B cell (primary cell): ENCODE data around the gene OOSP1. TPM values are rescaled to one million over a fixed set of nuclear protein-coding genes. Genes with fewer than 3 reads are reported as not detected.

Experiments used
- ATAC-seq: fragments of 200-7000 bp; cut with Tn5 transposase; one replicate; pipeline ENCODE4 v1.10.0; 2021; ENCODE audit warnings: low read depth, mild to moderate bottlenecking, moderate number of reproducible peaks, moderate library complexity
- CTCF ChIA-PET: fragments of 350-600 bp; sonication (Branson Sonifier 250); formaldehyde crosslinking; loops from one replicate; lab custom pipeline; 2021; ENCODE audit warnings: antibody characterized with exemption, inconsistent platforms; lab: Charles Lee
- POLR2A ChIA-PET: fragments of 350-600 bp; sonication (Branson Sonifier 250); formaldehyde crosslinking; loops from one replicate; lab custom pipeline; 2021; ENCODE audit warnings: antibody characterized with exemption; lab: Charles Lee
- DNase-seq: peaks from one replicate; pipeline ENCODE4 v3.0.0; 2013
- H2AFZ ChIP-seq: 2 replicates; pipeline ENCODE4 v1.6.1; 2012; ENCODE audit warnings: mild to moderate bottlenecking, low read depth, low read length; ENCODE audit not compliant: insufficient read depth, poor library complexity, severe bottlenecking
- H3K27ac ChIP-seq, 2 donors: 1 replicate in 1 of 2; 2 replicates in 1 of 2; pipeline ENCODE4 v1.5.1; 2012 to 2013; ENCODE audit warnings: low read length in 2 of 2, mild to moderate bottlenecking in 2 of 2, moderate library complexity in 1 of 2
- H3K27me3 ChIP-seq, 4 experiments: fragments of 200-600 bp in 1 of 4; sonication (generic) in 1 of 4; replicated peaks in 1 of 4; 1 replicate in 2 of 4; 2 replicates in 2 of 4; pipeline versions ENCODE4 v1.6.1 to v1.7.0; 2013 to 2016; ENCODE audit warnings: low read length in 3 of 4, mild to moderate bottlenecking in 2 of 4, mixed read lengths in 1 of 4, moderate library complexity in 1 of 4; ENCODE audit not compliant: insufficient read depth in 4 of 4, control insufficient read depth in 3 of 4; ENCODE audit errors: control extremely low read depth in 1 of 4
- H3K36me3 ChIP-seq, 2 experiments: replicated peaks in 1 of 2; 1 replicate in 1 of 2; 2 replicates in 1 of 2; pipeline versions ENCODE4 v1.6.1 to v1.7.1; 2013; ENCODE audit warnings: low read length in 1 of 2; ENCODE audit not compliant: insufficient read depth in 2 of 2, control insufficient read depth in 1 of 2; ENCODE audit errors: control extremely low read depth in 1 of 2, extremely low read depth in 1 of 2
- H3K4me1 ChIP-seq, 2 donors: fragments of 200-600 bp in 1 of 2; sonication (generic) in 1 of 2; 1 replicate in 1 of 2; 2 replicates in 1 of 2; pipeline versions ENCODE4 v1.5.1 to v1.6.1; 2013 to 2017; ENCODE audit warnings: low read length in 2 of 2; ENCODE audit not compliant: control insufficient read depth in 2 of 2, insufficient read depth in 2 of 2
- H3K4me2 ChIP-seq: replicated peaks from 2 replicates; pipeline ENCODE3; 2012; ENCODE audit warnings: mild to moderate bottlenecking, low read depth, low read length; ENCODE audit not compliant: poor library complexity, severe bottlenecking
- H3K4me3 ChIP-seq, 5 experiments: fragments of 200-600 bp in 1 of 5; sonication (generic) in 1 of 5; 1 replicate in 3 of 5; 2 replicates in 2 of 5; pipeline versions ENCODE4 v1.5.1 to v1.7.0; 2011 to 2016; ENCODE audit warnings: low read length in 4 of 5, mild to moderate bottlenecking in 4 of 5, low read depth in 2 of 5, control low read depth in 1 of 5, moderate library complexity in 1 of 5; ENCODE audit not compliant: insufficient read depth in 1 of 5; ENCODE audit errors: control extremely low read depth in 1 of 5, extremely low read depth in 1 of 5
- H3K79me2 ChIP-seq: fragments of 200-600 bp; sonication (generic); one replicate; pipeline ENCODE4 v1.6.0; 2016; ENCODE audit warnings: low read length; ENCODE audit not compliant: control insufficient read depth, insufficient read depth
- H3K9ac ChIP-seq: fragments of 200-600 bp; sonication (generic); 2 replicates; pipeline ENCODE4 v1.6.1; 2017; ENCODE audit warnings: mild to moderate bottlenecking, low read length, moderate library complexity
- H3K9me3 ChIP-seq, 3 donors: one replicate each; pipeline versions ENCODE4 v1.6.1 to v1.7.1; 2013; ENCODE audit warnings: low read length in 2 of 3; ENCODE audit not compliant: control insufficient read depth in 2 of 3, insufficient read depth in 1 of 3; ENCODE audit errors: control extremely low read depth in 1 of 3
- H4K20me1 ChIP-seq: 2 replicates; pipeline ENCODE4 v1.6.0; 2012; ENCODE audit warnings: mild to moderate bottlenecking, low read length; ENCODE audit not compliant: insufficient read depth, control insufficient read depth, poor library complexity, severe bottlenecking
- H3K27ac Mint-ChIP-seq: one replicate; pipeline ENCODE4 v1.8.0; 2021; ENCODE audit warnings: mixed read lengths
- H3K27me3 Mint-ChIP-seq: one replicate; pipeline ENCODE4 v1.8.0; 2021; ENCODE audit warnings: mixed read lengths
- H3K4me1 Mint-ChIP-seq: one replicate; pipeline ENCODE4 v1.8.0; 2021; ENCODE audit warnings: mixed read lengths
- H3K4me3 Mint-ChIP-seq: one replicate; pipeline ENCODE4 v1.8.0; 2021; ENCODE audit warnings: mixed read lengths
- H3K9me3 Mint-ChIP-seq: one replicate; pipeline ENCODE4 v1.8.0; 2022; ENCODE audit warnings: mixed read lengths; ENCODE audit not compliant: insufficient read depth
- EZH2 ChIP-seq: IDR thresholded peaks from 2 replicates; pipeline ENCODE4 v1.6.1; 2012; ENCODE audit warnings: borderline replicate concordance, low read depth, mild to moderate bottlenecking, moderate library complexity, low read length; ENCODE audit not compliant: insufficient read depth, poor library complexity, severe bottlenecking
- whole genome bisulfite sequencing: methylation state at CpG from one replicate; pipeline ENCODE4 v1.1.5; 2013; ENCODE audit warnings: missing lambda C conversion rate; ENCODE audit not compliant: insufficient coverage; 5-methylcytosine and 5-hydroxymethylcytosine counted together
- intact Hi-C: fragments of 100-400 bp; cut with micrococcal nuclease; formaldehyde crosslinking; loops from one replicate; pipeline ENCODE4 v1.10.0; 2022
- polyA plus RNA-seq: library from polyadenylated mRNA; depleted of rRNA; stranded (reverse); fragments of >200 nt; gene quantifications from 2 replicates; pipeline ENCODE4 v1.2.3, GENCODE V29; 2012
- total RNA-seq, 2 donors: library from RNA; stranded (reverse); fragments of 120-200 nt in 1 of 2; gene quantifications; 1 replicate in 1 of 2; 2 replicates in 1 of 2; pipeline versions ENCODE4 v1.2.3 to v1.2.4, GENCODE V29; 2013 to 2022
- TF ChIP-seq, protein P1 (sequence below): fragments of 200-600 bp; IDR thresholded peaks from one replicate; pipeline ENCODE4 v1.8.0; 2022; ENCODE audit warnings: antibody characterized with exemption, mild to moderate bottlenecking

OOSP1 gene
- total and polyA plus RNA-seq, 2 donors (not counting 1 experiment from before 2014, with no cell fraction given): not detected

DNA sequence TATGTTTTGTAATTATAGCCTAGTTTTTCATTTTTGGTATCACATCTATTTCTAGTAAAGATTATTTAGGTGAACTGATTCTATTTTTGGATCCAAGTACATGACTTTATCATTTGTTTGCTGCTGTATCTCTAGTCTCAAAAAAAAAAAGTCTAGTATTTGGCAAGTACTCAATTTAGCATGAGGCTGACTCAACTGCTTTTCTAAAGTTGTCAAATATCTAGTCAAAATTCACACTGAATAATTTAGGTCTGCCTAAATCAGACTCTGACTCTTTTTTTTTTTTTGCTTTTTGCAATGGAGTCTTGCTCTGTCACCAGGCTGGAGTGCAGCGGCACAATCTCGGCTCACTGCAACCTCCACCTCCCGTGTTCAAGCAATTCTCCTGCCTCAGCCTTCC, 28.0 kb downstream of the OOSP1 start:
- CTCF ChIA-PET: no interaction called here

DNA sequence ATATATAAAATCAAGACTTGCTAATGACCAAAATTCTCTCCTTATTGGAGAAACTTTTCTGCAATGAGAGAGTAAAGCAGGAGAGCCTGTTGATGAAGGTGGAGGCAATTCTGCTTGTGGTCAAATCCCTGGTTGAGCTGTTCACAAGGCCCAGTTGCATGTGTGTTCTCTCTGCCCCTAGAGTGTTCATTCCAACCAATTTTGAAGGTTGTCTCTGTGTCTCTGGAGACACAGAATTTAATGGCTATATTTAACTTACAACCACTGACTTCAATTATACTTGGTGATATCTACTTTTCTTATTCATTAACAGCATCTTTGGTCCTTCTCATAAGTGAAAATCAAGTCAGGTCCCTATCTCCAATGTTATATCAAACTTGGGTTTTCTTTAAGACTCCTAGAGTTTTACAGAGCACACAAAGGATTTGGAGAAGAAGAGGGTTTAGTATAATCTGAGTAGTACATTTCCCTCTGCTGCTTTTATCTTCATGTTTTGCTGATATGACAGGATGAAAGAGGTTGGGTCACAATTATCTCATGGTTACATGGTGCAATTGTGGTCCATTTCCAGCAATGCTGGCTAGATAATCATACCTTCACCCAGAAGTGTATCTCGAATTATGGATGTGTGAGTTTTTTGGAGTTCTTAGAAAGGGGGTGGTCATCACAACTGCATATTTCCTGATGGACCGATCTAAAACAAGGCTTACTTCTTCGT, 29.6 kb downstream of the OOSP1 start:
- TF ChIP-seq, protein P1, sequence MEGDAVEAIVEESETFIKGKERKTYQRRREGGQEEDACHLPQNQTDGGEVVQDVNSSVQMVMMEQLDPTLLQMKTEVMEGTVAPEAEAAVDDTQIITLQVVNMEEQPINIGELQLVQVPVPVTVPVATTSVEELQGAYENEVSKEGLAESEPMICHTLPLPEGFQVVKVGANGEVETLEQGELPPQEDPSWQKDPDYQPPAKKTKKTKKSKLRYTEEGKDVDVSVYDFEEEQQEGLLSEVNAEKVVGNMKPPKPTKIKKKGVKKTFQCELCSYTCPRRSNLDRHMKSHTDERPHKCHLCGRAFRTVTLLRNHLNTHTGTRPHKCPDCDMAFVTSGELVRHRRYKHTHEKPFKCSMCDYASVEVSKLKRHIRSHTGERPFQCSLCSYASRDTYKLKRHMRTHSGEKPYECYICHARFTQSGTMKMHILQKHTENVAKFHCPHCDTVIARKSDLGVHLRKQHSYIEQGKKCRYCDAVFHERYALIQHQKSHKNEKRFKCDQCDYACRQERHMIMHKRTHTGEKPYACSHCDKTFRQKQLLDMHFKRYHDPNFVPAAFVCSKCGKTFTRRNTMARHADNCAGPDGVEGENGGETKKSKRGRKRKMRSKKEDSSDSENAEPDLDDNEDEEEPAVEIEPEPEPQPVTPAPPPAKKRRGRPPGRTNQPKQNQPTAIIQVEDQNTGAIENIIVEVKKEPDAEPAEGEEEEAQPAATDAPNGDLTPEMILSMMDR: no peak
- TF ChIP-seq EZH2: no peak
- Histone ChIP-seq H3K36me3 (no peaks in the 10 kb centered on the region), H2AFZ (no peak overlapping the region), H3K27ac (no peak overlapping the region), H3K27me3 (no peaks in the 10 kb centered on the region), H3K4me2 (no peak overlapping the region), H3K4me1 (no peaks in the 10 kb centered on the region), H3K4me3 (no peak overlapping the region), H4K20me1 (no peaks in the 10 kb centered on the region), H3K9me3 (no peaks in the 10 kb centered on the region), H3K79me2 (no peaks in the 10 kb centered on the region), H3K9ac (no peak overlapping the region)
- ChIA-PET CTCF (no interaction called here), POLR2A (no interaction called here)
- DNase-seq (no peak), ATAC-seq (no peak)
- no CpG with 5 or more reads among the region's 3 CpGs for WGBS
- no peaks in the 10 kb centered on the region for H3K4me1 Mint-ChIP-seq
- no peak overlapping the region for H3K4me3 Mint-ChIP-seq
- H3K27ac Mint-ChIP-seq: no peak overlapping the region
- H3K27me3 Mint-ChIP-seq: peaks cover 23% of the 10 kb centered on the region
- intact Hi-C loops: no loop called here
- H3K9me3 Mint-ChIP-seq: no peaks in the 10 kb centered on the region

More for the DNA sequence above, 28.0 kb downstream of the OOSP1 start:
- Histone ChIP-seq H3K9me3 (no peaks in the 10 kb centered on the region), H2AFZ (no peak overlapping the region), H3K4me2 (no peak overlapping the region), H3K4me3 (no peak overlapping the region), H3K27me3 (no peaks in the 10 kb centered on the region), H3K36me3 (no peaks in the 10 kb centered on the region), H3K9ac (no peak overlapping the region), H3K79me2 (no peaks in the 10 kb centered on the region), H4K20me1 (no peaks in the 10 kb centered on the region), H3K27ac (no peak overlapping the region), H3K4me1 (no peaks in the 10 kb centered on the region)
- POLR2A ChIA-PET: no interaction called here
- DNase-seq: no peak
- H3K9me3 Mint-ChIP-seq: no peaks in the 10 kb centered on the region
- ATAC-seq: no peak
- no CpG with 5 or more reads among the region's 3 CpGs for WGBS
- H3K27me3 Mint-ChIP-seq: peaks cover 16% of the 10 kb centered on the region
- TF ChIP-seq EZH2: no peak
- TF ChIP-seq, protein P1: no peak
- intact Hi-C loops: no loop called here
- H3K4me1 Mint-ChIP-seq: no peaks in the 10 kb centered on the region
- no peak overlapping the region for H3K27ac Mint-ChIP-seq
- no peak overlapping the region for H3K4me3 Mint-ChIP-seq
